ENCODE data around the gene EXOC6. TPM values are rescaled to one million over a fixed set of nuclear protein-coding genes. Genes with fewer than 3 reads are reported as not detected.

Gene EXOC6
- total RNA-seq, 1 experiment from 2014 or later, result 12.9 TPM

- Histone ChIP-seq H3K27ac (ENCODE audit: low read depth, low read length) (no peak overlapping the region), H3K4me2 (ENCODE audit: low read length) (no peak overlapping the region), H3K9me2 (ENCODE audit: insufficient read depth) (no peaks in the 10 kb centered on the region), H3K36me3 (ENCODE audit: control insufficient read depth in 1 of 2, insufficient read depth in 2 of 2, low read length in 2 of 2) (no peaks in the 10 kb centered on the region), H4K20me1 (ENCODE audit: insufficient read depth) (no peaks in the 10 kb centered on the region), H3K9me3 (ENCODE audit: control insufficient read depth in 1 of 2, insufficient read depth in 1 of 2, low read depth in 1 of 2, low read length in 2 of 2) (no peaks in the 10 kb centered on the region), H3K4me3 (replicated peaks in 1 of 2; ENCODE audit: low read depth in 1 of 2, low read length in 2 of 2) (no peak overlapping the region), H3K9ac (ENCODE audit: low read length) (no peak overlapping the region), H2AFZ (ENCODE audit: low read depth, low read length, poor library complexity, severe bottlenecking) (no peak overlapping the region), H3K27me3 (ENCODE audit: insufficient read depth, low read length) (no peaks in the 10 kb centered on the region), H3K79me2 (ENCODE audit: insufficient read depth, low read length) (no peaks in the 10 kb centered on the region), H3K4me1 (ENCODE audit: control insufficient read depth in 1 of 2, insufficient read depth in 2 of 2, low read length in 2 of 2) (peaks cover 0 to 3% of the 10 kb centered on the region in 2 experiments; a peak in 1 of 4 replicates)
- DNase-seq (ENCODE audit: low read depth, low spot score) (no peak), ATAC-seq (no peak)
- ChIA-PET CTCF (no interaction called here), RAD21 (ENCODE audit: low non-redundant PET in 1 of 2, low total read pairs in 2 of 2, uncharacterized antibody in 2 of 2, unreplicated experiment in 2 of 2) (no interaction called here), POLR2A (no interaction called here)
- no TSS peak for BruUV-seq (replicated peaks)
- no peak for TF ChIP-seq SIN3A (IDR thresholded peaks at IDR 0.05; ENCODE audit: low read depth)
- intact Hi-C loops (cut with micrococcal nuclease), result no loop called here
Measured at GRCh38 chr10:92990615-92991014, 142.3 kb downstream of the EXOC6 start.

- ATAC-seq (no peak), DNase-seq (ENCODE audit: low read depth, low spot score) (no peak)
- no peaks in the 10 kb centered on the region for H3K27me3 ChIP-seq (ENCODE audit: insufficient read depth, low read length)
- peaks cover 0 to 3% of the 10 kb centered on the region in 2 experiments; a peak in 1 of 4 replicates for H3K4me1 ChIP-seq (ENCODE audit: control insufficient read depth in 1 of 2, insufficient read depth in 2 of 2, low read length in 2 of 2)
- TF ChIP-seq MAX (IDR thresholded peaks at IDR 0.05) (no peak), POLR2A (IDR thresholded peaks at IDR 0.05; ENCODE audit: borderline replicate concordance, extremely low read depth, insufficient read depth, insufficient read length) (no peak), CEBPB (IDR thresholded peaks at IDR 0.05; ENCODE audit: low read depth) (no peak), ELF1 (IDR thresholded peaks at IDR 0.05; ENCODE audit: borderline replicate concordance, low read depth) (no peak), TCF7L2 (IDR thresholded peaks at IDR 0.05; ENCODE audit: borderline replicate concordance, extremely low read depth, insufficient read depth, insufficient read length) (no peak), ZFX (IDR thresholded peaks at IDR 0.05) (no peak), REST (IDR thresholded peaks at IDR 0.05; ENCODE audit: low read depth) (no peak), CBX3 (IDR thresholded peaks at IDR 0.05; ENCODE audit: low read depth) (no peak), ZBTB33 (IDR thresholded peaks at IDR 0.05; ENCODE audit: extremely low read depth, insufficient replicate concordance, low read length) (no peak), YY1 (IDR thresholded peaks at IDR 0.05; ENCODE audit: extremely low read depth, insufficient replicate concordance, low read depth, low read length) (no peak), EZH2phosphoT487 (IDR thresholded peaks at IDR 0.05; ENCODE audit: borderline replicate concordance) (no peak), SIN3A (IDR thresholded peaks at IDR 0.05; ENCODE audit: low read depth) (no peak), SP1 (IDR thresholded peaks at IDR 0.05; ENCODE audit: low read depth) (no peak), EZH2 (IDR thresholded peaks at IDR 0.05) (no peak), ZNF274 (IDR thresholded peaks at IDR 0.05; ENCODE audit: low read depth, low read length) (no peak), RAD21 (IDR thresholded peaks at IDR 0.05; ENCODE audit: low read depth) (no peak)
- no peaks in the 10 kb centered on the region for H3K36me3 ChIP-seq (ENCODE audit: control insufficient read depth in 1 of 2, insufficient read depth in 2 of 2, low read length in 2 of 2)
- no peak overlapping the region for H3K4me2 ChIP-seq (ENCODE audit: low read length)
- ChIA-PET RAD21 (ENCODE audit: low non-redundant PET in 1 of 2, low total read pairs in 2 of 2, uncharacterized antibody in 2 of 2, unreplicated experiment in 2 of 2) (no interaction called here), POLR2A (no interaction called here), CTCF (no interaction called here)
- H3K4me3 ChIP-seq (replicated peaks in 1 of 2; ENCODE audit: low read depth in 1 of 2, low read length in 2 of 2), result no peak overlapping the region
- no peaks in the 10 kb centered on the region for H3K9me2 ChIP-seq (ENCODE audit: insufficient read depth)
- no peak overlapping the region for H3K9ac ChIP-seq (ENCODE audit: low read length)
- no peak overlapping the region for H2AFZ ChIP-seq (ENCODE audit: low read depth, low read length, poor library complexity, severe bottlenecking)
- H3K27ac ChIP-seq (ENCODE audit: low read depth, low read length), result no peak overlapping the region
- no TSS peak for BruUV-seq (replicated peaks)
- intact Hi-C loops (cut with micrococcal nuclease), result no loop called here
- no peaks in the 10 kb centered on the region for H3K9me3 ChIP-seq (ENCODE audit: control insufficient read depth in 1 of 2, insufficient read depth in 1 of 2, low read depth in 1 of 2, low read length in 2 of 2)
- H4K20me1 ChIP-seq (ENCODE audit: insufficient read depth), result no peaks in the 10 kb centered on the region
- H3K79me2 ChIP-seq (ENCODE audit: insufficient read depth, low read length), result no peaks in the 10 kb centered on the region
Measured at GRCh38 chr10:92991513-92991912, 143.2 kb downstream of the EXOC6 start.
